ENCODE results near the gene C17orf78.

- no peak for TF ChIP-seq EZH2 (IDR thresholded peaks at IDR 0.05; ENCODE audit: low read length)
- TF ChIP-seq, protein P1, sequence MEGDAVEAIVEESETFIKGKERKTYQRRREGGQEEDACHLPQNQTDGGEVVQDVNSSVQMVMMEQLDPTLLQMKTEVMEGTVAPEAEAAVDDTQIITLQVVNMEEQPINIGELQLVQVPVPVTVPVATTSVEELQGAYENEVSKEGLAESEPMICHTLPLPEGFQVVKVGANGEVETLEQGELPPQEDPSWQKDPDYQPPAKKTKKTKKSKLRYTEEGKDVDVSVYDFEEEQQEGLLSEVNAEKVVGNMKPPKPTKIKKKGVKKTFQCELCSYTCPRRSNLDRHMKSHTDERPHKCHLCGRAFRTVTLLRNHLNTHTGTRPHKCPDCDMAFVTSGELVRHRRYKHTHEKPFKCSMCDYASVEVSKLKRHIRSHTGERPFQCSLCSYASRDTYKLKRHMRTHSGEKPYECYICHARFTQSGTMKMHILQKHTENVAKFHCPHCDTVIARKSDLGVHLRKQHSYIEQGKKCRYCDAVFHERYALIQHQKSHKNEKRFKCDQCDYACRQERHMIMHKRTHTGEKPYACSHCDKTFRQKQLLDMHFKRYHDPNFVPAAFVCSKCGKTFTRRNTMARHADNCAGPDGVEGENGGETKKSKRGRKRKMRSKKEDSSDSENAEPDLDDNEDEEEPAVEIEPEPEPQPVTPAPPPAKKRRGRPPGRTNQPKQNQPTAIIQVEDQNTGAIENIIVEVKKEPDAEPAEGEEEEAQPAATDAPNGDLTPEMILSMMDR (optimal IDR thresholded peaks at IDR 0.05 in 1 of 3, IDR thresholded peaks at IDR 0.05 in 1 of 3, conservative IDR thresholded peaks at IDR 0.05 in 1 of 3; ENCODE audit: extremely low read depth in 1 of 3, insufficient read depth in 2 of 3, low read length in 3 of 3) = no peak
These were observed 34.6 kb downstream of the C17orf78 start for GRCh38 chr17:37410357-37410756.
